Effector memory CD4-positive, alpha-beta T cell (primary cell): Measurements from ENCODE around the gene TSSC4.

Source experiments
- DNase-seq, 3 donors: peaks; one replicate each; pipeline ENCODE4 v3.0.0-alpha.2; 2020
- H3K27ac ChIP-seq: 2 replicates; pipeline ENCODE4 v1.7.0; 2013; ENCODE audit warnings: mild to moderate bottlenecking, low read length, moderate library complexity; ENCODE audit not compliant: insufficient read depth, poor library complexity, severe bottlenecking
- H3K27me3 ChIP-seq: replicated peaks from 2 replicates; pipeline ENCODE4 v1.7.0; 2013; ENCODE audit warnings: mild to moderate bottlenecking, low read length; ENCODE audit not compliant: insufficient read depth, control insufficient read depth, poor library complexity, severe bottlenecking
- H3K36me3 ChIP-seq: 2 replicates; pipeline ENCODE4 v1.7.0; 2013; ENCODE audit warnings: mild to moderate bottlenecking, low read length, moderate library complexity; ENCODE audit not compliant: control insufficient read depth, insufficient read depth
- H3K4me1 ChIP-seq: 2 replicates; pipeline ENCODE4 v1.7.0; 2013; ENCODE audit warnings: low read length, mild to moderate bottlenecking; ENCODE audit not compliant: control insufficient read depth, insufficient read depth, poor library complexity, severe bottlenecking
- H3K4me3 ChIP-seq: 2 replicates; pipeline ENCODE4 v1.7.0; 2013; ENCODE audit warnings: low read length, low read depth, mild to moderate bottlenecking; ENCODE audit not compliant: insufficient read depth, poor library complexity, severe bottlenecking
- H3K9me3 ChIP-seq: 2 replicates; pipeline ENCODE4 v1.7.0; 2013; ENCODE audit warnings: mild to moderate bottlenecking, low read length, moderate library complexity; ENCODE audit not compliant: control insufficient read depth

Gene TSSC4

DNA sequence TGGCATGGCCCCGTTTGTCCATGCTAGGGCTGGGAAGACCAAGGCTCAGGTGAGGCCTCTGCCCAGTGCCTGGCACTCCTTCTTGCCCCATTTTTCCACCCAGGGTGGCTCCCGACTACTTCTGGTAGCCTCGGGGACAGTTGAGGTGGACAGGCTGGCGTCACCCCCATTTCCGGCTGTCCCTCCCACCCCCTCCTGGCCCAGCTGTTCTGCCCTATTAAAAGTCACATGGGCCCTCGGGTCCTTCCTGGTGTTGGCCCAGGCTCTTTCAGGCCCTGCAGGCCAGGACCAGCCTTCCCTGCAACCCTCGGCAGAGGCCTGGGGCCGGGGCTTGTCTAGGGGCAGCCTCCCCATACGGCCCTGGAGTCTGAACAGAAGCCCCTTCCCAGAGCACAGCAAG lies 14.0 kb upstream of the TSSC4 start:
- H3K27me3 ChIP-seq: no peaks in the 10 kb centered on the region
- DNase-seq: no peak
- no peaks in the 10 kb centered on the region for H3K9me3 ChIP-seq
- H3K27ac ChIP-seq: peak overlapping the region; percentile 18
- no peak overlapping the region for H3K4me3 ChIP-seq
- peaks cover 11% of the 10 kb centered on the region for H3K36me3 ChIP-seq
- peaks cover 44% of the 10 kb centered on the region for H3K4me1 ChIP-seq

DNA sequence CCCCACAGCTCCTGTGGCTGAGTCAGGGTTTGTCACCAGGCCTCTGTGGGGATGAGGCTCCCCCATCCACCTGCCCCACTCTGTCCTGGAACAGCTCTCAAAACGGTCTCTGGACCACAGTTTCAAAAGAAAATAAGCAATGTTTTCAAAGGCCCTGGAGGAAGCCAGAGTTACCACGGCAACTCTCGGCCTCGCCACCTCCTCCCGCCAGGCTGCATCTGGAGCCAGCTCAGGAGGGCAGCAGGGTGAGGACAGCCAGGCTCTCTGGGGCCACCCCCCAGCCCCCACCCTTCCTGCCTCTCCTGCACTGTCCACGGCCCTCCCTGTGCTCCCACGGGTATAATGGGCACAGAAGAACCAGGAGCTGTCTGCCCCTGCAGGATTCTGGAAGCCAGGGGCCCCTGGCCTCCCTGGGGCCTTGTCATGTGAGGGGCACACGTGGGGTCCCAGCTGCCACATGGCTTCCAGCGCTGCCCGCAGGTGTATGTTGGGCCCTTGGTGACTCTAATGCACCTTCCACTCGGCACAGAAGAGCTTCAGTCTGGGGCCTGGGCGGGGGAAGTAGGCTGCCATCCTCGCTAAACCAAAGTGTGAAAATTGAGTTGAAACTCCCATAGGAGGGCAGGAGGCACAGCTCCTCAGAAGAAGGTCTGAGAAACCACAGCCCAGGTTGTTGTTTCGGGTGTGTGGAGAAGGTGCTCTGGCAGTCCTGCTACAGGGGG lies 13.1 kb upstream of the TSSC4 start:
- Histone ChIP-seq H3K27me3 (no peaks in the 10 kb centered on the region), H3K9me3 (no peaks in the 10 kb centered on the region), H3K27ac (peak overlapping the region; percentile 18), H3K4me1 (peaks cover 44% of the 10 kb centered on the region), H3K4me3 (no peak overlapping the region), H3K36me3 (peaks cover 17% of the 10 kb centered on the region)
- DNase-seq: no peak

DNA sequence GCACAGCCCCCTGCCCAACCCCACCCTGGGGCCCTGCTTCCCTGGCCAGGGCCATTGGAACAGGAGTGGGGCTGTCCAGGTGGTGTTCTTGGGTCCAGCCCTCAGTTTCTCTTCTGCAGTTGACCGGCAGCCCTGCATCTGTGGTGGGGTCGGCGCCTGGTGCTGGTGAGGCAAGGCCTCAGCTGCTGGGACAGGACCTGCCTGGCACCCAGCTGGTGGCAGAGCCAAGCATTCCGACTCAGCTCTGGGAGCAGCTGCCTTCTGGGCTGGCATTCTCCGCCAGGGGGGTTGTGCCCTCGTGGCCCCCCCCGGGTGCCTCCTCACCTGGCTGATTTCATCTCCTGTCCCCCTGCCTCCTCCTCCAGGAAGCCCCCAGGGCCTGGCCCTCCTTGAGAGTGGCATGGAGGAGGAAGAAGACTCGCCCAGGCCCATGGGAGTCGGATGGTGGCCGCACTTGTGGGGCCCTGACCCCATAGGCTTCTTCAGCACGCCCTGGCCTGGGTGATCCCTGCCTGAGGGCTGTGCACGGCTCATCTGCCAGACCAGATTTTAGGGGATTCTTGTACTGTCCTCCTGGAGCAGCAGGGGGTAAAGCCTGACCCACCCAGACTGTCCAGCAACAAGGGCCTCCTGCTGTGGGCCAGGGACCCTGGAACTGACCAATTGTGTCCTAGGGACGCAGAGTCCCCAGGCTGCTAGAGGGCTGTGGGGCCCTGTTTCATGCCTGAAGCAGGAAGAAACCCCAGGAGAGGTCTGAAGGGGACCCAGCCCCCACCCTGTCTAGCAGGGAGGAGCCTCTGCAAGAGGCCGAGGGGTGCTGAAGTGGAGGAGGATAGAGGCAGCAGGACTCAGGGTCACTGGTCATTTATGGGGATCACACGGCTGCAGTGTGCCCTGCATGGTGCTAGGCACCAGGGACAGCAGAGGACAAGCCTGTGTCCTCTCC lies 11.8 kb upstream of the TSSC4 start:
- no peaks in the 10 kb centered on the region for H3K9me3 ChIP-seq
- peaks cover 30% of the 10 kb centered on the region for H3K36me3 ChIP-seq
- no peak overlapping the region for H3K27ac ChIP-seq
- no peak overlapping the region for H3K4me3 ChIP-seq
- peaks cover 40% of the 10 kb centered on the region for H3K4me1 ChIP-seq
- no peak for DNase-seq
- no peaks in the 10 kb centered on the region for H3K27me3 ChIP-seq

- no peaks in the 10 kb centered on the region for H3K27me3 ChIP-seq
- DNase-seq: no peak
- H3K4me1 ChIP-seq: peaks cover 36% of the 10 kb centered on the region
- H3K27ac ChIP-seq: no peak overlapping the region
- no peaks in the 10 kb centered on the region for H3K9me3 ChIP-seq
- H3K4me3 ChIP-seq: no peak overlapping the region
- H3K36me3 ChIP-seq: peaks cover 35% of the 10 kb centered on the region
These were observed 11.0 kb upstream of the TSSC4 start for GRCh38 chr11:2389377-2390026.

DNA sequence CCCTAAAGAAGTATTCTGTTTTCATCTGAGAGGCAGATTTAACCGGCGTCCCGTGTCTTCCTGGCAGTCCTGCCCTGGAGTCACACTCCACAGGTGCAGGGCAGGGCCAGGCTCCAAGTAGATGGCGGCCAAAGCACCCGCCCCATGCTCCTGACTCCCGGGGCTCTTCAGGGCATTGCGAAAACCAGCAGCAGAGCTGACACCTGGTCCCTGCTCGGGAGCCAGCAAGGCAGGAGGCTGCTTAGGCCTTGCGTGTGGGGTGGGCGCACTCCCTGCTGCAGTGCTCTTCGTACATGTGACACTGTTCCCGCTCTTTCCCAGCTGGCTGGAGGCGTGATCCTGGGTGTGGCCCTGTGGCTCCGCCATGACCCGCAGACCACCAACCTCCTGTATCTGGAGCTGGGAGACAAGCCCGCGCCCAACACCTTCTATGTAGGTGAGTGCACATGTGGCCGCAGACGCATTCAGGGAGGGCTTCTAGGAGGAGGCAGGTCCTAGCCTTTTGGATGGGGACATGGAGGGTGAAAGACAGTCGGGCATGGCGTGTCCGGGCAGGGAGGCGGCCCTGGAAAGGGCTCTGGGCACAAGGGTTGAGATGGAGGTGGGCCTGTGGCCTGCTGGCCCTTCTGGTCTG lies 10.3 kb upstream of the TSSC4 start:
- H3K4me1 ChIP-seq: peaks cover 32% of the 10 kb centered on the region
- H3K9me3 ChIP-seq: no peaks in the 10 kb centered on the region
- no peak overlapping the region for H3K27ac ChIP-seq
- no peak for DNase-seq
- H3K36me3 ChIP-seq: peaks cover 42% of the 10 kb centered on the region
- H3K4me3 ChIP-seq: no peak overlapping the region
- H3K27me3 ChIP-seq: no peaks in the 10 kb centered on the region

DNA sequence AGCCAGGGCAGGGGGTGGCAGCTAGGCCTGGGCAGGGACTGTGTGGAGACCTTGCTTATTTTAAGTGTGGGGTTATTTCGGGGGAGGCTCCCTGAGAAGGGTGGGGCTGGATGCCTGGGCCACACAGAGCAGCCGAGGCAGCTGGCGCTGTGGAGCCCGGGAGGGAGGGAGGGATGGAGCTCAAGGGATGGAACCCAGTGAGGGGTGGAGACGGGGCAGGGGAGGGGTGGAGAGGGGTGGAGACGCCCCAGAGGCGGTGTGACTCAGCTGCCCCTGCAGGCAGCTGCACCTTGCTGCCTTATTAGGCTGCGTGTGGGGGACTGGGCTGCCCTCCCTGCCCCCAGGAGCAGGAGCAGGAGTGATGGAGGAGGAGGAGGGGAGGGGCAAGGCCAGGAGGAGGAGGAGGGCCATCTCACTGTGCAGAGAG lies 9.8 kb upstream of the TSSC4 start:
- no peak for DNase-seq
- Histone ChIP-seq H3K36me3 (peaks cover 47% of the 10 kb centered on the region), H3K4me3 (no peak overlapping the region), H3K27me3 (no peaks in the 10 kb centered on the region), H3K4me1 (peaks cover 30% of the 10 kb centered on the region), H3K9me3 (no peaks in the 10 kb centered on the region), H3K27ac (no peak overlapping the region)

DNA sequence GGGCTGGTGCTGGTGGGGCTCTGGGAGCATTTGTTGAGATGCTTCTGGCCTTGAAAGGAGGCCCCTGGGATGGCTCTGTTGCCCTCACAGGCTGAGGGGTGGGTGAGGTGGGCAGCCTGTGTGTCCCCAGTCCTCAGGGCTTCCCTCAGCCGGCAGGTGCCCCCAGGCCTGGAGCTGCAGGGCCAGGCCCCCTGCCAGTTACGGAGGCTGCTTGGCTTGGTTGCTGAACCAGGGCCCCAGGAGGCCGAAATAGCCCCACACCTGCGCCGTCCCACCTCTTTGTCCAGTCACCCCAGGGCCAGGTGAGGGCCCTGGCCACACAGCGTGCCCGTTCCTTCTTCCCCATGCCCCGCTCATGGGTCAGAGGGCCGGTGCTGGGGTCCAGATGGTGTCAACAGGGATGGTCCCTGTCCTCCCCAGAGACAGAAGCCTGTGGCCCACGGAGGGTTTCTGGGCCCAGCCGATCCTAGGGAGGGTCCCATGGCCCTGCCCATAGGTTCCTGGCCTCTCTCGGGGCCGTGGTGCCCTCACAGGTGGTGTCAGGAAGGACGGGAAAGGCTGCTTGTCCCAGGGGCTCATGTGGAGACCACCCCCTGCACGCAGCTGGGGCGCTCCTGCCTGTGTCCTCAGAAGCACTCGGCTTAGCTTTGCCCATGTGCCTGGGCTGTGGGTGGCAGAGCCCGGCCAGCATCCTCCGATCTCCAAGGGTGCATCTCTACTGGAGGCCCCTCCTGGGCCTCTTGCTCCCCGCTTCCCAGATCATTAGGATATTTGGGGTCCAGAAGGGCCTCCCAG lies 9.2 kb upstream of the TSSC4 start:
- Histone ChIP-seq H3K9me3 (no peaks in the 10 kb centered on the region), H3K4me3 (no peak overlapping the region), H3K36me3 (peaks cover 51% of the 10 kb centered on the region), H3K27me3 (no peaks in the 10 kb centered on the region), H3K27ac (no peak overlapping the region), H3K4me1 (peaks cover 25% of the 10 kb centered on the region)
- no peak for DNase-seq

- Histone ChIP-seq H3K36me3 (peaks cover 51% of the 10 kb centered on the region), H3K4me3 (no peak overlapping the region)
These were observed 8.2 kb upstream of the TSSC4 start for GRCh38 chr11:2392241-2392959.

More at GRCh38 chr11:2392241-2392959, 8.2 kb upstream of the TSSC4 start:
- Histone ChIP-seq H3K9me3 (no peaks in the 10 kb centered on the region), H3K27ac (no peak overlapping the region), H3K4me1 (peaks cover 15% of the 10 kb centered on the region), H3K27me3 (no peaks in the 10 kb centered on the region)
- DNase-seq: no peak
